A549 (cell line): ENCODE measurements around the gene ZMIZ2. TPM values are rescaled to one million over a fixed set of nuclear protein-coding genes. Genes with fewer than 3 reads are reported as not detected.

ENCODE experiments used
- ATAC-seq, 2 experiments: fragments of 200-7000 bp in 1 of 2; fragments of >200 bp in 1 of 2; cut with Nextera tagmentation in 1 of 2; cut with Tn5 transposase in 1 of 2; 3 replicates each; pipeline versions ENCODE4 v1.8.0 to v1.9.1; 2018 to 2020; ENCODE audit warnings: mild to moderate bottlenecking in 1 of 2, moderate library complexity in 1 of 2
- CTCF ChIA-PET: fragments of 300-600 bp; sonication (Branson Sonifier 250); formaldehyde crosslinking; extraction: SDS; loops from one replicate; lab custom pipeline; 2021; ENCODE audit warnings: antibody characterized with exemption, inconsistent platforms; lab: Yijun Ruan, JAX
- POLR2A ChIA-PET: fragments of 350-600 bp; formaldehyde crosslinking; extraction: SDS; loops from one replicate; lab custom pipeline; 2021; ENCODE audit warnings: antibody characterized with exemption, inconsistent platforms; lab: Yijun Ruan, JAX
- DNase-seq, 2 experiments: peaks; one replicate each; pipeline versions ENCODE4 v3.0.0 to v3.0.0-alpha.2; 2011 to 2016; ENCODE audit warnings: low read depth in 1 of 2, low spot score in 1 of 2
- FAIRE-seq: peaks from 2 replicates; lab custom pipeline; 2011; peaks lifted over from hg19 to GRCh38; lab: Jason Lieb, UNC
- H3K27ac ChIP-seq, 2 experiments: fragments of >200 bp; sonication (Bioruptor Twin); formaldehyde crosslinking; 3 replicates each; pipeline ENCODE4 v1.5.1; 2016 to 2017
- H3K4me1 ChIP-seq: fragments of >200 bp; sonication (Bioruptor Twin); formaldehyde crosslinking; 3 replicates; pipeline ENCODE4 v1.6.1; 2016
- H3K4me2 ChIP-seq: fragments of >200 bp; sonication (Bioruptor Twin); formaldehyde crosslinking; 3 replicates; pipeline ENCODE4 v1.6.1; 2016
- H3K4me3 ChIP-seq: fragments of >200 bp; sonication (Bioruptor Twin); formaldehyde crosslinking; 3 replicates; pipeline ENCODE4 v1.5.1; 2016
- H3K9me3 ChIP-seq: fragments of >200 bp; sonication (Bioruptor Twin); formaldehyde crosslinking; 3 replicates; pipeline ENCODE4 v1.6.1; 2016
- BCL3 ChIP-seq: fragments of >200 bp; sonication (Bioruptor Twin); formaldehyde crosslinking; IDR thresholded peaks from 3 replicates; pipeline ENCODE4 v1.6.1; 2016
- EHF ChIP-seq: fragments of 250-450 bp; sonication (Bioruptor Pico); IDR thresholded peaks from 2 replicates; pipeline ENCODE4 v1.5.0; 2020; ENCODE audit warnings: mild to moderate bottlenecking
- ELK1 ChIP-seq: fragments of 150-350 bp; IDR thresholded peaks from 2 replicates; pipeline ENCODE4 v1.6.1; 2014; ENCODE audit warnings: low read depth, mild to moderate bottlenecking, low read length
- EP300 ChIP-seq, 2 experiments: fragments of >200 bp; sonication (Bioruptor Twin); formaldehyde crosslinking; IDR thresholded peaks; 2 replicates in 1 of 2; 3 replicates in 1 of 2; pipeline ENCODE4 v1.6.1; 2016 to 2017
- ESRRA ChIP-seq: fragments of 150-350 bp; IDR thresholded peaks from 2 replicates; pipeline ENCODE4 v1.6.1; 2014; ENCODE audit warnings: mild to moderate bottlenecking, low read length, borderline replicate concordance
- FOSL2 ChIP-seq, 2 experiments: fragments of 450-650 bp in 1 of 2; fragments of >200 bp in 1 of 2; sonication (Bioruptor Twin) in 1 of 2; formaldehyde crosslinking; IDR thresholded peaks; 2 replicates each; pipeline versions ENCODE4 v1.5.0 to v1.6.1; 2016 to 2020; ENCODE audit warnings: mild to moderate bottlenecking in 1 of 2, moderate library complexity in 1 of 2
- GATA3 ChIP-seq: IDR thresholded peaks from 2 replicates; pipeline ENCODE4 v1.6.1; 2012; ENCODE audit warnings: borderline replicate concordance
- HDAC2 ChIP-seq: fragments of 200-600 bp; sonication (generic); IDR thresholded peaks from 2 replicates; pipeline ENCODE4 v1.6.1; 2016
- HOXA7 ChIP-seq: fragments of 250-450 bp; sonication (Bioruptor Pico); IDR thresholded peaks from 2 replicates; pipeline ENCODE4 v1.5.0; 2020; ENCODE audit warnings: mild to moderate bottlenecking, moderate library complexity
- KDM5A ChIP-seq: fragments of 200-600 bp; sonication (generic); IDR thresholded peaks from 2 replicates; pipeline ENCODE4 v1.6.1; 2016; ENCODE audit warnings: antibody characterized with exemption, mild to moderate bottlenecking
- MAX ChIP-seq: IDR thresholded peaks from 2 replicates; pipeline ENCODE4 v1.6.1; 2012
- MAZ ChIP-seq: fragments of 150-350 bp; IDR thresholded peaks from 2 replicates; pipeline ENCODE4 v1.6.1; 2014; ENCODE audit warnings: antibody characterized with exemption, low read depth, low read length, borderline replicate concordance
- PHF8 ChIP-seq: fragments of 200-600 bp; sonication (generic); IDR thresholded peaks from 2 replicates; pipeline ENCODE4 v1.6.1; 2016; ENCODE audit warnings: low read depth, mild to moderate bottlenecking, antibody characterized with exemption, moderate library complexity, borderline replicate concordance
- RCOR1 ChIP-seq: fragments of 150-350 bp; IDR thresholded peaks from 2 replicates; pipeline ENCODE4 v1.6.1; 2014; ENCODE audit warnings: antibody characterized with exemption, low read length, low read depth
- REST ChIP-seq: fragments of 200-600 bp; sonication (generic); IDR thresholded peaks from 2 replicates; pipeline ENCODE4 v1.6.1; 2016; ENCODE audit warnings: antibody characterized with exemption, mild to moderate bottlenecking, moderate library complexity
- RNF2 ChIP-seq: fragments of 200-600 bp; sonication (generic); IDR thresholded peaks from 2 replicates; pipeline ENCODE4 v1.6.1; 2016; ENCODE audit warnings: low read depth, mild to moderate bottlenecking, antibody characterized with exemption, moderate library complexity, borderline replicate concordance
- SMC3 ChIP-seq: fragments of >200 bp; sonication (Bioruptor Twin); formaldehyde crosslinking; IDR thresholded peaks from 3 replicates; pipeline ENCODE4 v1.6.1; 2018; ENCODE audit warnings: inconsistent platforms
- ZSCAN20 ChIP-seq: fragments of 250-450 bp; sonication (Bioruptor Pico); IDR thresholded peaks from 2 replicates; pipeline ENCODE4 v1.8.0; 2022; ENCODE audit warnings: mild to moderate bottlenecking, moderate library complexity
- WGBS: methylation state at CpG from one replicate; pipeline ENCODE4 v1.1.6; 2017; ENCODE audit errors: missing lambda C conversion rate; 5-methylcytosine and 5-hydroxymethylcytosine counted together
- polyA plus RNA-seq, 4 experiments: library from polyadenylated mRNA; depleted of rRNA in 3 of 4; stranded (reverse); fragments of >200 nt; fragmentation: RNase III in 1 of 4; extraction: RNeasy Plus Mini Kit Qiagen cat#74134 plus additional on column Dnase treatment in 1 of 4; gene quantifications; 2 replicates in 3 of 4; 3 replicates in 1 of 4; pipeline ENCODE4 v1.2.3, GENCODE V29; 2011 to 2017

ZMIZ2 gene
- polyA plus RNA-seq, 2 of the 4 experiments (the other 2 are of a cell fraction) = 4.3 to 21.7 TPM

- no peak overlapping the region for H3K4me2 ChIP-seq
- no peak overlapping the region for H3K27ac ChIP-seq
- ATAC-seq (no peak), FAIRE-seq (no peak), DNase-seq (no peak)
- H3K4me1 ChIP-seq = no peaks in the 10 kb centered on the region
- TF ChIP-seq REST (no peak), FOSL2 (IDR thresholded peaks at IDR 0.05) (no peak), FOSL2 (CRISPR knock-in tag; IDR thresholded peaks at IDR 0.05) (no peak), BCL3 (no peak), ZSCAN20 (CRISPR knock-in tag) (no peak), KDM5A (no peak), ELK1 (no peak), MAX (no peak), RNF2 (no peak), HDAC2 (no peak), MAZ (no peak), RCOR1 (no peak), PHF8 (no peak), SMC3 (no peak), GATA3 (no peak)
- CTCF ChIA-PET = interaction anchor here (0.7 kb wide), 1 partner anchor 321 kb away, joined by 3 read pairs; no protein-coding TSS in a partner anchor
- WGBS = 96% methylated on average over 19 of the region's 20 CpGs
- H3K9me3 ChIP-seq = no peaks in the 10 kb centered on the region
- POLR2A ChIA-PET = no interaction called here
- no peak overlapping the region for H3K4me3 ChIP-seq
Observed at GRCh38 chr7:44706788-44707557, 41.7 kb upstream of the ZMIZ2 start.

DNA sequence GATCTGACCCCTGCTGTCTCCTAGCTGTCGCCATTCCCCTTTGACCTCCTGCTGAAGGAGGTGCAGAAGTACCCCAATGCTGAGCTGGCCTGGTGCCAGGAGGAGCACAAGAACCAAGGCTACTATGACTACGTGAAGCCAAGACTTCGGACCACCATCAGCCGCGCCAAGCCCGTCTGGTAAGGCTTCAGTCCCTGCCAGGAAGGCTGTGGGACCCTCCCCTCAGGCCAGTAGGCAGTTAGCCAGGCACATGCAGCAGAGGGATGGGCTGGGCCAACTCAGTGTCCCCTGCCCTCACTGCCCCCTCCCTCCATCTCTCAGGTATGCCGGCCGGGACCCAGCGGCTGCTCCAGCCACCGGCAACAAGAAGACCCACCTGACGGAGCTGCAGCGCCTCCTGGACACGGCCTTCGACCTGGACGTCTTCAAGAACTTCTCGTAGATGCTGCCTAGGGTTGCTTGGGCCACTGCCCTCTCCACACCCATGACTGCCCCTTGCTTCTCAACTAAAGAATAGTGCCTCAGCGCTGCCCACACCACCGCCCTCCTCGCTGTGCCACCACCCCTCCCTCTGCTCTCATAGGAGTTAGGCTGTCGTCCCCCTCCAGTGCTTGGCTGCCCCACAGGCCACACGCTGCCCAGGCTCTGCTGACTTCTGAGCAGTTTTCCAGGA lies 41.0 kb upstream of the ZMIZ2 start:
- Histone ChIP-seq H3K4me2 (no peak overlapping the region), H3K4me3 (no peak overlapping the region), H3K27ac (no peak overlapping the region), H3K9me3 (no peaks in the 10 kb centered on the region), H3K4me1 (no peaks in the 10 kb centered on the region)
- FAIRE-seq = no peak
- ATAC-seq = no peak
- 91% methylated on average over 21 of the region's 21 CpGs for WGBS
- no peak for DNase-seq
- CTCF ChIA-PET = no interaction called here
- POLR2A ChIA-PET = no interaction called here
- TF ChIP-seq HOXA7 (CRISPR knock-in tag) = no peak
- TF ChIP-seq EHF = no peak
- TF ChIP-seq ESRRA = no peak
- TF ChIP-seq PHF8 = no peak
- TF ChIP-seq GATA3 = no peak
- TF ChIP-seq EP300 (IDR thresholded peaks at IDR 0.05) = no peak
